K562 (cell line): ENCODE results near the gene SETD3. TPM values are rescaled to one million over a fixed set of nuclear protein-coding genes. Genes with fewer than 3 reads are reported as not detected.

ENCODE experiments used
- FOXA1 ChIP-seq: fragments of 450-650 bp; IDR thresholded peaks from 2 replicates; pipeline ENCODE4 v1.6.1; 2016; ENCODE audit warnings: mild to moderate bottlenecking, borderline replicate concordance
- HNRNPK ChIP-seq: fragments of 200-400 bp; formaldehyde crosslinking; IDR thresholded peaks from one replicate; pipeline ENCODE4 v1.6.1; 2018; ENCODE audit warnings: mild to moderate bottlenecking, low read depth, low read length; ENCODE audit not compliant: poor library complexity, severe bottlenecking
- MEF2A ChIP-seq: IDR thresholded peaks from 2 replicates; pipeline ENCODE4 v1.6.1; 2011; ENCODE audit warnings: low read depth, mild to moderate bottlenecking, low read length, moderate library complexity; ENCODE audit not compliant: control insufficient read depth
- MGA ChIP-seq: fragments of 450-650 bp; IDR thresholded peaks from 2 replicates; pipeline ENCODE4 v1.6.1; 2016; ENCODE audit warnings: mild to moderate bottlenecking, moderate library complexity
- NFIC ChIP-seq: fragments of 450-650 bp; IDR thresholded peaks from 2 replicates; pipeline ENCODE4 v1.6.1; 2017; ENCODE audit warnings: mild to moderate bottlenecking, inconsistent platforms
- TOE1 ChIP-seq, 2 experiments: fragments of 450-650 bp in 1 of 2; sonication (generic) in 1 of 2; formaldehyde crosslinking in 1 of 2; IDR thresholded peaks; 2 replicates each; pipeline versions ENCODE4 v1.7.1 to v1.8.0; 2016 to 2022; ENCODE audit warnings: borderline replicate concordance in 2 of 2, mild to moderate bottlenecking in 2 of 2, antibody characterized with exemption in 1 of 2, inconsistent platforms in 1 of 2, low read depth in 1 of 2, missing genetic modification reagents in 1 of 2, moderate library complexity in 1 of 2
- polyA plus RNA-seq, 8 experiments: library from polyadenylated mRNA; depleted of rRNA in 4 of 8; stranded (reverse) in 5 of 8; unstranded in 3 of 8; fragments of >200 nt; fragmentation: Nextera tagmentation in 2 of 8; fragmentation: Illumina TruSeq in 1 of 8; extraction: Ambion mirVana in 2 of 8; extraction: Trizol in 1 of 8; gene quantifications; 2 replicates each; pipeline versions ENCODE4 v1.2.1 to v1.2.3, GENCODE V29; 2011 to 2014; ENCODE audit warnings: inconsistent platforms in 1 of 8, missing spikeins in 1 of 8
- total RNA-seq, 7 experiments: library from RNA; depleted of rRNA in 6 of 7; stranded (reverse); fragments of >200 nt in 6 of 7; fragmentation: Illumina TruSeq in 2 of 7; extraction: Trizol in 2 of 7; gene quantifications; 2 replicates each; pipeline versions ENCODE4 v1.2.1 to v1.2.3, GENCODE V29; 2011 to 2021; ENCODE audit warnings: low replicate concordance in 1 of 7
- TF ChIP-seq, protein P1 (sequence below): sonication (generic); formaldehyde crosslinking; IDR thresholded peaks from 2 replicates; pipeline ENCODE4 v1.8.0; 2023; ENCODE audit warnings: missing genetic modification reagents, mild to moderate bottlenecking, borderline replicate concordance

Gene SETD3
- total and polyA plus RNA-seq, 9 of the 15 experiments (the other 6 are each of a cell fraction or from before 2014, with no cell fraction given) = 8.5 to 35.9 (median 26.5) TPM

DNA sequence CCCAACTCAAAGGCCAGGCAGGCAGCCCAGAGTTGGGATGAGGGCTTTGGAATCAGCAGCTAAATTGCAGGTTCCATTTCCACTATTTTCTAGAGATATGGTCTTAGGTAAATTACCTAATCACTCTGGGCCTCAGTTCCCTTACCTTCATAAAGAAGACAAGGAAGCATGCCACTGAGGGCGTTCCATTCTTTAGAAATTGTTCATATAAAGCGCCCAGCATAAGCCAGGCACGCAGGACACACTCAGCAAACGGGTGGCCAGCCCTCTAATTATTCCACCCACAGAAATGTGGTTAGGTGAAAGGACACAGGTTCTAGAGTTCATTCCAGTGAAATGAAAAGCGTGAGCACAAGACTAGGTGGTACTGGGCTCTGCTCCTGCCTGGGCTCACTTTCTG lies 120.8 kb downstream of the SETD3 start (continued):
- no peak for TF ChIP-seq MGA
- no peak for TF ChIP-seq MEF2A
- no peak for TF ChIP-seq HNRNPK
- TF ChIP-seq TOE1 (IDR thresholded peaks at IDR 0.05; ENCODE audit: borderline replicate concordance) = no peak
- TF ChIP-seq TOE1 (CRISPR knock-in tag; IDR thresholded peaks at IDR 0.05; ENCODE audit: borderline replicate concordance, low read depth) = no peak
- TF ChIP-seq, protein P1, sequence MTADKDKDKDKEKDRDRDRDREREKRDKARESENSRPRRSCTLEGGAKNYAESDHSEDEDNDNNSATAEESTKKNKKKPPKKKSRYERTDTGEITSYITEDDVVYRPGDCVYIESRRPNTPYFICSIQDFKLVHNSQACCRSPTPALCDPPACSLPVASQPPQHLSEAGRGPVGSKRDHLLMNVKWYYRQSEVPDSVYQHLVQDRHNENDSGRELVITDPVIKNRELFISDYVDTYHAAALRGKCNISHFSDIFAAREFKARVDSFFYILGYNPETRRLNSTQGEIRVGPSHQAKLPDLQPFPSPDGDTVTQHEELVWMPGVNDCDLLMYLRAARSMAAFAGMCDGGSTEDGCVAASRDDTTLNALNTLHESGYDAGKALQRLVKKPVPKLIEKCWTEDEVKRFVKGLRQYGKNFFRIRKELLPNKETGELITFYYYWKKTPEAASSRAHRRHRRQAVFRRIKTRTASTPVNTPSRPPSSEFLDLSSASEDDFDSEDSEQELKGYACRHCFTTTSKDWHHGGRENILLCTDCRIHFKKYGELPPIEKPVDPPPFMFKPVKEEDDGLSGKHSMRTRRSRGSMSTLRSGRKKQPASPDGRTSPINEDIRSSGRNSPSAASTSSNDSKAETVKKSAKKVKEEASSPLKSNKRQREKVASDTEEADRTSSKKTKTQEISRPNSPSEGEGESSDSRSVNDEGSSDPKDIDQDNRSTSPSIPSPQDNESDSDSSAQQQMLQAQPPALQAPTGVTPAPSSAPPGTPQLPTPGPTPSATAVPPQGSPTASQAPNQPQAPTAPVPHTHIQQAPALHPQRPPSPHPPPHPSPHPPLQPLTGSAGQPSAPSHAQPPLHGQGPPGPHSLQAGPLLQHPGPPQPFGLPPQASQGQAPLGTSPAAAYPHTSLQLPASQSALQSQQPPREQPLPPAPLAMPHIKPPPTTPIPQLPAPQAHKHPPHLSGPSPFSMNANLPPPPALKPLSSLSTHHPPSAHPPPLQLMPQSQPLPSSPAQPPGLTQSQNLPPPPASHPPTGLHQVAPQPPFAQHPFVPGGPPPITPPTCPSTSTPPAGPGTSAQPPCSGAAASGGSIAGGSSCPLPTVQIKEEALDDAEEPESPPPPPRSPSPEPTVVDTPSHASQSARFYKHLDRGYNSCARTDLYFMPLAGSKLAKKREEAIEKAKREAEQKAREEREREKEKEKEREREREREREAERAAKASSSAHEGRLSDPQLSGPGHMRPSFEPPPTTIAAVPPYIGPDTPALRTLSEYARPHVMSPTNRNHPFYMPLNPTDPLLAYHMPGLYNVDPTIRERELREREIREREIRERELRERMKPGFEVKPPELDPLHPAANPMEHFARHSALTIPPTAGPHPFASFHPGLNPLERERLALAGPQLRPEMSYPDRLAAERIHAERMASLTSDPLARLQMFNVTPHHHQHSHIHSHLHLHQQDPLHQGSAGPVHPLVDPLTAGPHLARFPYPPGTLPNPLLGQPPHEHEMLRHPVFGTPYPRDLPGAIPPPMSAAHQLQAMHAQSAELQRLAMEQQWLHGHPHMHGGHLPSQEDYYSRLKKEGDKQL (CRISPR knock-in tag) = no peak
- no peak for TF ChIP-seq NFIC
- TF ChIP-seq FOXA1 = no peak
